ENCODE measurements around the gene SLC4A4. TPM values are rescaled to one million over a fixed set of nuclear protein-coding genes. Genes with fewer than 3 reads are reported as not detected.

The SLC4A4 gene
- total and polyA plus RNA-seq, 4 donors: 3.0 to 36.7 (median 8.2) TPM

DNA sequence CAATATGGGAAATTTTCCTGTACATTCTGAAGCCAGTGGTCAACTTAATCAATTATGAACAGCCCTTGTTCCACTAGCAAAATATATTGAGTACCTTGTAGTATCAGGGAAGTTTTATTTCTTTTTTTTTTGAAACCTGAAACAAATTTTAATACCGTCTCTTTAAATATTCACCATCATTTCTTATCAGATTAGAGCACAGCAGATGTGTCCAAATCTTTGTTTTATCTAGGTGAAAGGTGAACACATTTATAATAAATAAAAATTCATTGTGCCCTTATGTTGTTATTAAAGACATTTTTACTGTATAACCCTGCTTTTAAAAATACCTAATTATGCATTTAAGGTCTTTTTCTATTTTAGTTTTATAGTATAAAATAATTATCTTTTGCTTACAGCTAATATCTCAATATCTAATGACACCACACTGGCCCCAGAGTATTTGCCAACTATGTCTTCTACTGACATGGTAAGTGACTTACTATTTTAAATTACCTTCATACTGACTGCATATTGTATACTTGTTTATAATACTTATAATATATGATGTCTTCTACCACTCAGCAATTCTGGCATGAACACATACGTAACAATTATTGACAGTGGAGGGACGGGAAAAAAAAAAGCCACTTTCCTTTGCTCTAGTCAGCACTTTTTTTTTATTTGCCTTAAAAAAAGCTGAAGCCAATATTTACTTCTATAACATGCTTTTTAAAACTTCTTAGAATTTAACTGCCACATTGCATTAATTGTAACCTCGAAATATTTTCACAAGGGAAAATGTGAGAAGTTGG, 147.9 kb downstream of the SLC4A4 start:
- Histone ChIP-seq H3K36me3 (ENCODE audit: control insufficient read depth in 4 of 4, insufficient read depth in 3 of 4, low read depth in 1 of 4, low read length in 3 of 4) (no peaks in the 10 kb centered on the region), H3K9me3 (ENCODE audit: control insufficient read depth in 4 of 4, low read length in 3 of 4) (no peaks in the 10 kb centered on the region), H3K4me1 (ENCODE audit: control insufficient read depth in 4 of 4, insufficient read depth in 4 of 4, low read length in 3 of 4) (peaks cover 0 to 9% (median 5%) of the 10 kb centered on the region in 4 donors), H3K27ac (ENCODE audit: low read depth in 1 of 2, low read length in 2 of 2) (peak overlapping the region; percentile 68 to 78), H3K27me3 (ENCODE audit: control insufficient read depth in 4 of 4, insufficient read depth in 4 of 4, low read length in 3 of 4) (no peaks in the 10 kb centered on the region), H3K4me3 (ENCODE audit: low read depth in 1 of 3, low read length in 3 of 3) (peak overlapping the region in 2 of 3 donors; percentile 29 to 43), H3K9ac (ENCODE audit: low read depth in 1 of 2, low read length in 2 of 2) (peak overlapping the region; percentile 63 to 67)
- 31% methylated on average over 4 of the region's 4 CpGs for WGBS
- TF ChIP-seq RXRA (IDR thresholded peaks at IDR 0.05) (peak; percentile 18 to 43), EGR1 (IDR thresholded peaks at IDR 0.05; ENCODE audit: low read depth in 2 of 2) (no peak)
- DNase-seq (ENCODE audit: low spot score): no peak

DNA sequence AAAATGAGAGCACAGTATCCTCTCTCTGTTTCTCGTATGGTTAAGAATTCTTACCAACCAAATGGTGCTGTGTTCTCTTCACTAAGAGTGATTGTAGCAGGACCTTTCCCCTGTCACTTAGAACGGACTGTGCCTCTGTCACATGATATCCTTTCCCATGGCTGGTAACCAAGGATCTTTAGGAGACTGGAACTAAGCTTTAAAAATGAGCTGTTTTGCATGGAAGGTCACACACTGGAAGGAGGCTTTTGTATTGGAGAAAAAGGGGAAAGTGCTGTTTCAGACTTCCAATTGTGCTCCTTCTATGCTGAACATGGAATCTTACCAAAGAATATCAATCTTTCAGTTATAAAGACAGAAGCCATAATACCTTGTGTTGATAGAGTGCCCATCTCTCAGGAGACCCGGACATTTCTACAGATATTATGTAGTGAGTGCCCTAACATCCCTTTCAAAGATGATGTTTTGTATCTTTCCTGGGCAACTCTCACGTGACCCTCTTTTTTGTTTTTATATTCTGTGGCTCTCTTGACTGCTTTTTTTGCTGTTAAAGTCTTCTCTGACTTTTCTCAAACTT, 148.6 kb downstream of the SLC4A4 start:
- WGBS: 45% methylated on average over 4 of the region's 4 CpGs

More for the DNA sequence above, 148.6 kb downstream of the SLC4A4 start:
- TF ChIP-seq, protein P1, sequence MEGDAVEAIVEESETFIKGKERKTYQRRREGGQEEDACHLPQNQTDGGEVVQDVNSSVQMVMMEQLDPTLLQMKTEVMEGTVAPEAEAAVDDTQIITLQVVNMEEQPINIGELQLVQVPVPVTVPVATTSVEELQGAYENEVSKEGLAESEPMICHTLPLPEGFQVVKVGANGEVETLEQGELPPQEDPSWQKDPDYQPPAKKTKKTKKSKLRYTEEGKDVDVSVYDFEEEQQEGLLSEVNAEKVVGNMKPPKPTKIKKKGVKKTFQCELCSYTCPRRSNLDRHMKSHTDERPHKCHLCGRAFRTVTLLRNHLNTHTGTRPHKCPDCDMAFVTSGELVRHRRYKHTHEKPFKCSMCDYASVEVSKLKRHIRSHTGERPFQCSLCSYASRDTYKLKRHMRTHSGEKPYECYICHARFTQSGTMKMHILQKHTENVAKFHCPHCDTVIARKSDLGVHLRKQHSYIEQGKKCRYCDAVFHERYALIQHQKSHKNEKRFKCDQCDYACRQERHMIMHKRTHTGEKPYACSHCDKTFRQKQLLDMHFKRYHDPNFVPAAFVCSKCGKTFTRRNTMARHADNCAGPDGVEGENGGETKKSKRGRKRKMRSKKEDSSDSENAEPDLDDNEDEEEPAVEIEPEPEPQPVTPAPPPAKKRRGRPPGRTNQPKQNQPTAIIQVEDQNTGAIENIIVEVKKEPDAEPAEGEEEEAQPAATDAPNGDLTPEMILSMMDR (IDR thresholded peaks at IDR 0.05; ENCODE audit: low read depth, low read length, missing input control): no peak
- TF ChIP-seq RXRA (IDR thresholded peaks at IDR 0.05) (peak; percentile 38 to 69), SP1 (IDR thresholded peaks at IDR 0.05) (peak; percentile 88), RAD21 (IDR thresholded peaks at IDR 0.05) (peak; percentile 25 to 51), JUND (IDR thresholded peaks at IDR 0.05) (peak in 1 of 2 donors; percentile 29), FOXA2 (IDR thresholded peaks at IDR 0.05) (no peak), FOXA1 (IDR thresholded peaks at IDR 0.05) (no peak), YY1 (IDR thresholded peaks at IDR 0.05) (peak; percentile 86), GABPA (IDR thresholded peaks at IDR 0.05 in 1 of 2, conservative IDR thresholded peaks at IDR 0.05 in 1 of 2) (no peak), TAF1 (conservative IDR thresholded peaks at IDR 0.05) (peak; percentile 86), HNF4A (conservative IDR thresholded peaks at IDR 0.05) (peak; percentile 63 to 74), NR2F2 (IDR thresholded peaks at IDR 0.05) (peak; percentile 37), HNF4G (IDR thresholded peaks at IDR 0.05) (no peak)
- TF ChIP-seq, protein P2, sequence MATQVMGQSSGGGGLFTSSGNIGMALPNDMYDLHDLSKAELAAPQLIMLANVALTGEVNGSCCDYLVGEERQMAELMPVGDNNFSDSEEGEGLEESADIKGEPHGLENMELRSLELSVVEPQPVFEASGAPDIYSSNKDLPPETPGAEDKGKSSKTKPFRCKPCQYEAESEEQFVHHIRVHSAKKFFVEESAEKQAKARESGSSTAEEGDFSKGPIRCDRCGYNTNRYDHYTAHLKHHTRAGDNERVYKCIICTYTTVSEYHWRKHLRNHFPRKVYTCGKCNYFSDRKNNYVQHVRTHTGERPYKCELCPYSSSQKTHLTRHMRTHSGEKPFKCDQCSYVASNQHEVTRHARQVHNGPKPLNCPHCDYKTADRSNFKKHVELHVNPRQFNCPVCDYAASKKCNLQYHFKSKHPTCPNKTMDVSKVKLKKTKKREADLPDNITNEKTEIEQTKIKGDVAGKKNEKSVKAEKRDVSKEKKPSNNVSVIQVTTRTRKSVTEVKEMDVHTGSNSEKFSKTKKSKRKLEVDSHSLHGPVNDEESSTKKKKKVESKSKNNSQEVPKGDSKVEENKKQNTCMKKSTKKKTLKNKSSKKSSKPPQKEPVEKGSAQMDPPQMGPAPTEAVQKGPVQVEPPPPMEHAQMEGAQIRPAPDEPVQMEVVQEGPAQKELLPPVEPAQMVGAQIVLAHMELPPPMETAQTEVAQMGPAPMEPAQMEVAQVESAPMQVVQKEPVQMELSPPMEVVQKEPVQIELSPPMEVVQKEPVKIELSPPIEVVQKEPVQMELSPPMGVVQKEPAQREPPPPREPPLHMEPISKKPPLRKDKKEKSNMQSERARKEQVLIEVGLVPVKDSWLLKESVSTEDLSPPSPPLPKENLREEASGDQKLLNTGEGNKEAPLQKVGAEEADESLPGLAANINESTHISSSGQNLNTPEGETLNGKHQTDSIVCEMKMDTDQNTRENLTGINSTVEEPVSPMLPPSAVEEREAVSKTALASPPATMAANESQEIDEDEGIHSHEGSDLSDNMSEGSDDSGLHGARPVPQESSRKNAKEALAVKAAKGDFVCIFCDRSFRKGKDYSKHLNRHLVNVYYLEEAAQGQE (IDR thresholded peaks at IDR 0.05): peak; percentile 45
- TF ChIP-seq, protein P3, sequence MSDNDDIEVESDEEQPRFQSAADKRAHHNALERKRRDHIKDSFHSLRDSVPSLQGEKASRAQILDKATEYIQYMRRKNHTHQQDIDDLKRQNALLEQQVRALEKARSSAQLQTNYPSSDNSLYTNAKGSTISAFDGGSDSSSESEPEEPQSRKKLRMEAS (IDR thresholded peaks at IDR 0.05): no peak
- TF ChIP-seq, protein P4, sequence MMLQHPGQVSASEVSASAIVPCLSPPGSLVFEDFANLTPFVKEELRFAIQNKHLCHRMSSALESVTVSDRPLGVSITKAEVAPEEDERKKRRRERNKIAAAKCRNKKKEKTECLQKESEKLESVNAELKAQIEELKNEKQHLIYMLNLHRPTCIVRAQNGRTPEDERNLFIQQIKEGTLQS (IDR thresholded peaks at IDR 0.05): no peak
- Histone ChIP-seq H3K36me3 (ENCODE audit: control insufficient read depth in 4 of 4, insufficient read depth in 3 of 4, low read depth in 1 of 4, low read length in 3 of 4) (no peaks in the 10 kb centered on the region), H3K4me3 (ENCODE audit: low read depth in 1 of 3, low read length in 3 of 3) (peak overlapping the region in 2 of 3 donors; percentile 29 to 43), H3K27ac (ENCODE audit: low read depth in 1 of 2, low read length in 2 of 2) (peak overlapping the region; percentile 68 to 78), H3K9me3 (ENCODE audit: control insufficient read depth in 4 of 4, low read length in 3 of 4) (no peaks in the 10 kb centered on the region), H3K4me1 (ENCODE audit: control insufficient read depth in 4 of 4, insufficient read depth in 4 of 4, low read length in 3 of 4) (peaks cover 0 to 9% (median 5%) of the 10 kb centered on the region in 4 donors), H3K9ac (ENCODE audit: low read depth in 1 of 2, low read length in 2 of 2) (peak overlapping the region; percentile 63 to 67), H3K27me3 (ENCODE audit: control insufficient read depth in 4 of 4, insufficient read depth in 4 of 4, low read length in 3 of 4) (no peaks in the 10 kb centered on the region)
- DNase-seq (ENCODE audit: low spot score): no peak

Measured in liver (tissue), 9 donors.